ENCODE data around the gene PDE11A.

The PDE11A gene

GRCh38 chr2:177917169-177917568 is 155.4 kb downstream of the PDE11A start:
- TF ChIP-seq POLR2AphosphoS5 (IDR thresholded peaks at IDR 0.05; ENCODE audit: low read depth, low read length) = no peak
- TF ChIP-seq TAF1 (IDR thresholded peaks at IDR 0.05; ENCODE audit: borderline replicate concordance, insufficient read depth, low read length) = no peak
- no peak for TF ChIP-seq REST (IDR thresholded peaks at IDR 0.05; ENCODE audit: insufficient read depth in 1 of 2, low read depth in 2 of 2, low read length in 2 of 2)
- no peak for TF ChIP-seq SIN3A (IDR thresholded peaks at IDR 0.05; ENCODE audit: borderline replicate concordance, insufficient read depth, low read length)
- no peak for TF ChIP-seq FOXP2 (optimal IDR thresholded peaks at IDR 0.05; ENCODE audit: borderline replicate concordance, extremely low read depth, extremely low read length, insufficient read depth)

- TF ChIP-seq FOXP2 (optimal IDR thresholded peaks at IDR 0.05; ENCODE audit: borderline replicate concordance, extremely low read depth, extremely low read length, insufficient read depth) (no peak), POLR2AphosphoS5 (IDR thresholded peaks at IDR 0.05; ENCODE audit: low read depth, low read length) (no peak), SIN3A (IDR thresholded peaks at IDR 0.05; ENCODE audit: borderline replicate concordance, insufficient read depth, low read length) (no peak), TAF1 (IDR thresholded peaks at IDR 0.05; ENCODE audit: borderline replicate concordance, insufficient read depth, low read length) (no peak), REST (IDR thresholded peaks at IDR 0.05; ENCODE audit: insufficient read depth in 1 of 2, low read depth in 2 of 2, low read length in 2 of 2) (no peak)
Measured at GRCh38 chr2:177916342-177916741, 156.2 kb downstream of the PDE11A start.

GRCh38 chr2:177914247-177914646 is 158.3 kb downstream of the PDE11A start:
- TF ChIP-seq FOXP2 (optimal IDR thresholded peaks at IDR 0.05; ENCODE audit: borderline replicate concordance, extremely low read depth, extremely low read length, insufficient read depth) (no peak), REST (IDR thresholded peaks at IDR 0.05; ENCODE audit: insufficient read depth in 1 of 2, low read depth in 2 of 2, low read length in 2 of 2) (no peak), SIN3A (IDR thresholded peaks at IDR 0.05; ENCODE audit: borderline replicate concordance, insufficient read depth, low read length) (no peak), TAF1 (IDR thresholded peaks at IDR 0.05; ENCODE audit: borderline replicate concordance, insufficient read depth, low read length) (no peak), POLR2AphosphoS5 (IDR thresholded peaks at IDR 0.05; ENCODE audit: low read depth, low read length) (no peak)

- no peak for TF ChIP-seq POLR2AphosphoS5 (IDR thresholded peaks at IDR 0.05; ENCODE audit: low read depth, low read length)
- no peak for TF ChIP-seq REST (IDR thresholded peaks at IDR 0.05; ENCODE audit: insufficient read depth in 1 of 2, low read depth in 2 of 2, low read length in 2 of 2)
- no peak for TF ChIP-seq FOXP2 (optimal IDR thresholded peaks at IDR 0.05; ENCODE audit: borderline replicate concordance, extremely low read depth, extremely low read length, insufficient read depth)
- no peak for TF ChIP-seq TAF1 (IDR thresholded peaks at IDR 0.05; ENCODE audit: borderline replicate concordance, insufficient read depth, low read length)
- TF ChIP-seq SIN3A (IDR thresholded peaks at IDR 0.05; ENCODE audit: borderline replicate concordance, insufficient read depth, low read length) = no peak
Measured at GRCh38 chr2:177909962-177910361, 162.6 kb downstream of the PDE11A start.

DNA sequence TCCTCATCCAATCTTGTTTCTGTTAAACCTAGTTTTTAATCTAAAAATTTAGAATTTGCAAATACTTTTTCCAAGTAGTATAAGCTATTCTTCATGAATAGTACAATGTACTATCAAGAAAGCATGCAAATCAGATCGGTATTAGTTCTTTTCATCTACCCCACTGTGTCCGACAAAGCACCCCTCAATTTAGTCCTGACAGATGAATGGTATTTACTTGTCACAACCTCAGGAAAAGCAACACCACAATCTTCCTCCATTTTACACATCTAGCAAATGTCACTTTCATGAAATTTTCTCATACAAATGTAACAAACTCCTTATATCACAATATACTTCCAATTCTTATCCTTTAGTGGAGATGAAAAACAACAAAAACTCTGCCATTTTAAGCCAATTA is 163.8 kb downstream of the PDE11A start:
- TF ChIP-seq POLR2AphosphoS5 (IDR thresholded peaks at IDR 0.05; ENCODE audit: low read depth, low read length) (no peak), REST (IDR thresholded peaks at IDR 0.05; ENCODE audit: insufficient read depth in 1 of 2, low read depth in 2 of 2, low read length in 2 of 2) (no peak), FOXP2 (optimal IDR thresholded peaks at IDR 0.05; ENCODE audit: borderline replicate concordance, extremely low read depth, extremely low read length, insufficient read depth) (no peak), TAF1 (IDR thresholded peaks at IDR 0.05; ENCODE audit: borderline replicate concordance, insufficient read depth, low read length) (no peak), SIN3A (IDR thresholded peaks at IDR 0.05; ENCODE audit: borderline replicate concordance, insufficient read depth, low read length) (no peak)
